MCF 10A (cell line): Measurements from ENCODE around the gene NLRC5. TPM values are rescaled to one million over a fixed set of nuclear protein-coding genes. Genes with fewer than 3 reads are reported as not detected.

Source experiments
- BruUV-seq: library from RNA; stranded (reverse); fragments of 400-500 nt; replicated peaks from 2 replicates; lab custom pipeline; 2021; lab: Mats Ljungman, UMichigan
- CTCF ChIA-PET: fragments of 300-600 bp; sonication (Branson Sonifier 250); formaldehyde crosslinking; extraction: SDS; loops from one replicate; lab custom pipeline; 2021; ENCODE audit warnings: antibody characterized with exemption, inconsistent platforms; lab: Yijun Ruan, JAX
- POLR2A ChIA-PET: fragments of 300-600, 350-650 bp; sonication (Branson Sonifier 250); formaldehyde crosslinking; extraction: SDS; loops from one replicate; lab custom pipeline; 2020; ENCODE audit warnings: antibody characterized with exemption, inconsistent platforms; lab: Yijun Ruan, JAX
- DNase-seq: peaks from one replicate; pipeline ENCODE4 v3.0.0-alpha.2; 2018; ENCODE audit not compliant: unreplicated experiment
- H3K27ac Mint-ChIP-seq: one replicate; pipeline ENCODE4 v1.8.0; 2022; ENCODE audit warnings: mild to moderate bottlenecking, low read depth, mixed read lengths; ENCODE audit not compliant: unreplicated experiment
- H3K27me3 Mint-ChIP-seq: one replicate; pipeline ENCODE4 v1.8.0; 2022; ENCODE audit warnings: mixed read lengths; ENCODE audit not compliant: insufficient read depth, unreplicated experiment
- H3K36me3 Mint-ChIP-seq: one replicate; pipeline ENCODE4 v1.8.0; 2022; ENCODE audit warnings: mild to moderate bottlenecking, moderate library complexity, mixed read lengths; ENCODE audit not compliant: insufficient read depth, unreplicated experiment
- H3K4me1 Mint-ChIP-seq: one replicate; pipeline ENCODE4 v1.8.0; 2022; ENCODE audit warnings: mixed read lengths; ENCODE audit not compliant: insufficient read depth, unreplicated experiment
- H3K4me3 Mint-ChIP-seq: one replicate; pipeline ENCODE4 v1.8.0; 2022; ENCODE audit warnings: mild to moderate bottlenecking, moderate library complexity, mixed read lengths; ENCODE audit not compliant: unreplicated experiment
- H3K9me3 Mint-ChIP-seq: one replicate; pipeline ENCODE4 v1.8.0; 2022; ENCODE audit warnings: mixed read lengths; ENCODE audit not compliant: unreplicated experiment
- intact Hi-C: fragments of 100-400 bp; cut with micrococcal nuclease; formaldehyde crosslinking; loops from 2 replicates; pipeline ENCODE4 v1.14.1; 2022
- total RNA-seq: library from RNA; stranded (reverse); gene quantifications from 2 replicates; pipeline ENCODE4 v1.2.3, GENCODE V29; 2022
- TF ChIP-seq, protein P1 (sequence below): fragments of 200-600 bp; IDR thresholded peaks from one replicate; pipeline ENCODE4 v1.8.0; 2022; ENCODE audit warnings: antibody characterized with exemption, mild to moderate bottlenecking; ENCODE audit not compliant: unreplicated experiment

Gene NLRC5
- total RNA-seq, 1 experiment from 2014 or later, result 8.0 TPM

GRCh38 chr16:57123974-57124674 is 134.8 kb downstream of the NLRC5 start:
- POLR2A ChIA-PET, result no interaction called here
- Mint-ChIP-seq H3K4me3 (no peak overlapping the region), H3K27me3 (no peaks in the 10 kb centered on the region), H3K4me1 (no peaks in the 10 kb centered on the region), H3K27ac (no peak overlapping the region), H3K36me3 (peaks cover 6% of the 10 kb centered on the region), H3K9me3 (no peaks in the 10 kb centered on the region)
- no TSS peak for BruUV-seq
- TF ChIP-seq, protein P1, sequence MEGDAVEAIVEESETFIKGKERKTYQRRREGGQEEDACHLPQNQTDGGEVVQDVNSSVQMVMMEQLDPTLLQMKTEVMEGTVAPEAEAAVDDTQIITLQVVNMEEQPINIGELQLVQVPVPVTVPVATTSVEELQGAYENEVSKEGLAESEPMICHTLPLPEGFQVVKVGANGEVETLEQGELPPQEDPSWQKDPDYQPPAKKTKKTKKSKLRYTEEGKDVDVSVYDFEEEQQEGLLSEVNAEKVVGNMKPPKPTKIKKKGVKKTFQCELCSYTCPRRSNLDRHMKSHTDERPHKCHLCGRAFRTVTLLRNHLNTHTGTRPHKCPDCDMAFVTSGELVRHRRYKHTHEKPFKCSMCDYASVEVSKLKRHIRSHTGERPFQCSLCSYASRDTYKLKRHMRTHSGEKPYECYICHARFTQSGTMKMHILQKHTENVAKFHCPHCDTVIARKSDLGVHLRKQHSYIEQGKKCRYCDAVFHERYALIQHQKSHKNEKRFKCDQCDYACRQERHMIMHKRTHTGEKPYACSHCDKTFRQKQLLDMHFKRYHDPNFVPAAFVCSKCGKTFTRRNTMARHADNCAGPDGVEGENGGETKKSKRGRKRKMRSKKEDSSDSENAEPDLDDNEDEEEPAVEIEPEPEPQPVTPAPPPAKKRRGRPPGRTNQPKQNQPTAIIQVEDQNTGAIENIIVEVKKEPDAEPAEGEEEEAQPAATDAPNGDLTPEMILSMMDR, result no peak
- intact Hi-C loops, result no loop called here
- no peak for DNase-seq
- CTCF ChIA-PET, result interaction anchor here (0.7 kb wide), 1 partner anchor 82 kb away, joined by 3 read pairs; no protein-coding TSS in a partner anchor

- H3K36me3 Mint-ChIP-seq, result peaks cover 6% of the 10 kb centered on the region
- intact Hi-C loops, result no loop called here
Observed at GRCh38 chr16:57125376-57125775, 136.0 kb downstream of the NLRC5 start.

DNA sequence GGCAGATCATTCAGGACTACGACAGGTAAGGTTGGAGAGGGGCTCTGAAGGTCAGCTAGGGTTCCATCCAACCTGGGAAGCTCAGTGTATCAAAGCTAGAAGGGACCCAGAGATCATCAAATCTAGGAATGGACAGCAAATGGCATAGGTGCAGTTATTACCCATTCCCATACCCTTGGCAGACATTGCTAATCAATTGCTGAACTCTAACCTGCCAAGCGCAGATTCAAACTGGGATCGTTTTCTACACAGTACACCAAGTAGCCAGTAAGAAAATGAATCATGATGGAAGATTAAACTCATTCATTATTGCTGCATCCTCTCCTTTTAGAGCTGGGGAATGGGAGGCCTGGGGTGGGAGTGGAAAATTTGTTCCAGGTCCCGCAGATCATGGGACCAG is 136.6 kb downstream of the NLRC5 start:
- POLR2A ChIA-PET, result interaction anchor here (0.7 kb wide), 1 partner anchor 55 kb away, joined by 3 read pairs; no protein-coding TSS in a partner anchor
- BruUV-seq, result no TSS peak
- Mint-ChIP-seq H3K27me3 (no peaks in the 10 kb centered on the region), H3K9me3 (no peaks in the 10 kb centered on the region), H3K4me3 (no peak overlapping the region), H3K36me3 (peaks cover 6% of the 10 kb centered on the region), H3K27ac (no peak overlapping the region), H3K4me1 (no peaks in the 10 kb centered on the region)
- no peak for DNase-seq
- CTCF ChIA-PET, result interaction anchor here (1.6 kb wide), 1 partner anchor 41 kb away, joined by 5 read pairs; no protein-coding TSS in a partner anchor
- intact Hi-C loops, result no loop called here
- TF ChIP-seq, protein P1, result no peak

More at GRCh38 chr16:57125376-57125775, 136.0 kb downstream of the NLRC5 start:
- no peak overlapping the region for H3K4me3 Mint-ChIP-seq
- TF ChIP-seq, protein P1, result no peak
- no peaks in the 10 kb centered on the region for H3K27me3 Mint-ChIP-seq
- ChIA-PET CTCF (no interaction called here), POLR2A (interaction anchor here (0.7 kb wide), 1 partner anchor 55 kb away, joined by 3 read pairs; no protein-coding TSS in a partner anchor)
- no peaks in the 10 kb centered on the region for H3K4me1 Mint-ChIP-seq
- no TSS peak for BruUV-seq
- H3K9me3 Mint-ChIP-seq, result no peaks in the 10 kb centered on the region
- no peak for DNase-seq
- H3K27ac Mint-ChIP-seq, result no peak overlapping the region

GRCh38 chr16:57126411-57126810 is 137.1 kb downstream of the NLRC5 start:
- no peak for DNase-seq
- Mint-ChIP-seq H3K9me3 (no peaks in the 10 kb centered on the region), H3K4me3 (no peak overlapping the region), H3K27me3 (no peaks in the 10 kb centered on the region), H3K4me1 (no peaks in the 10 kb centered on the region), H3K36me3 (peaks cover 3% of the 10 kb centered on the region), H3K27ac (no peak overlapping the region)
- intact Hi-C loops, result no loop called here
- TF ChIP-seq, protein P1, result no peak
- BruUV-seq, result no TSS peak
- POLR2A ChIA-PET, result interaction anchor here (1.5 kb wide), 1 partner anchor 19 kb away, joined by 3 read pairs; no protein-coding TSS in a partner anchor
- CTCF ChIA-PET, result interaction anchor here (1.6 kb wide), 1 partner anchor 42 kb away, joined by 5 read pairs; no protein-coding TSS in a partner anchor
